GM23248 (cell line): ENCODE data around the gene FAM32A.

Experiments
- EZH2 ChIP-seq: fragments of 200-600 bp; sonication (generic); IDR thresholded peaks from 2 replicates; pipeline ENCODE4 v1.6.1; 2018; ENCODE audit warnings: antibody characterized with exemption, mild to moderate bottlenecking; ENCODE audit not compliant: insufficient read depth, poor library complexity, severe bottlenecking
- EZH2phosphoT487 ChIP-seq: fragments of 200-600 bp; sonication (generic); IDR thresholded peaks from 2 replicates; pipeline ENCODE4 v1.6.1; 2018; ENCODE audit warnings: antibody characterized with exemption, moderate library complexity, mild to moderate bottlenecking, low read depth; ENCODE audit not compliant: insufficient read depth

- TF ChIP-seq EZH2 = no peak
- no peak for TF ChIP-seq EZH2phosphoT487
Observed at GRCh38 chr19:16204005-16204294, 18.7 kb downstream of the FAM32A start.
